ENCODE results near the gene ASIC3.
A peak's percentile ranks its signal among the peaks of the same experiment; 100 is the strongest.

The ASIC3 gene

GRCh38 chr7:151043959-151044358, 4.4 kb upstream of the ASIC3 start:
- no peak for DNase-seq
- no peaks in the 10 kb centered on the region for H3K9me3 ChIP-seq
- H3K27me3 ChIP-seq = no peaks in the 10 kb centered on the region
- H3K4me3 ChIP-seq (ENCODE audit: low read depth, low read length) = no peak overlapping the region
- peaks cover 49% of the 10 kb centered on the region for H3K4me1 ChIP-seq
- TF ChIP-seq CTCF (IDR thresholded peaks at IDR 0.05; ENCODE audit: low read depth, low read length) = no peak
- H3K36me3 ChIP-seq = peaks cover 3% of the 10 kb centered on the region; the same call in 1 of the 2 replicates

GRCh38 chr7:151045262-151045661, 3.1 kb upstream of the ASIC3 start:
- peaks cover 3% of the 10 kb centered on the region; the same call in 1 of the 2 replicates for H3K36me3 ChIP-seq
- DNase-seq = no peak
- peaks cover 38% of the 10 kb centered on the region for H3K4me1 ChIP-seq
- no peaks in the 10 kb centered on the region for H3K9me3 ChIP-seq
- no peak for TF ChIP-seq CTCF (IDR thresholded peaks at IDR 0.05; ENCODE audit: low read depth, low read length)
- H3K27me3 ChIP-seq = no peaks in the 10 kb centered on the region
- H3K4me3 ChIP-seq (ENCODE audit: low read depth, low read length) = no peak overlapping the region

GRCh38 chr7:151045967-151046366, 2.4 kb upstream of the ASIC3 start:
- Histone ChIP-seq H3K9me3 (no peaks in the 10 kb centered on the region), H3K4me3 (ENCODE audit: low read depth, low read length) (no peak overlapping the region), H3K27me3 (no peaks in the 10 kb centered on the region), H3K4me1 (peaks cover 34% of the 10 kb centered on the region), H3K36me3 (peaks cover 3% of the 10 kb centered on the region; the same call in 1 of the 2 replicates)
- no peak for TF ChIP-seq CTCF (IDR thresholded peaks at IDR 0.05; ENCODE audit: low read depth, low read length)
- no peak for DNase-seq

- Histone ChIP-seq H3K9me3 (no peaks in the 10 kb centered on the region), H3K27me3 (no peaks in the 10 kb centered on the region), H3K4me3 (ENCODE audit: low read depth, low read length) (no peak overlapping the region), H3K4me1 (peaks cover 34% of the 10 kb centered on the region), H3K36me3 (peaks cover 3% of the 10 kb centered on the region; the same call in 1 of the 2 replicates)
- DNase-seq = peak; percentile 74
- TF ChIP-seq CTCF (IDR thresholded peaks at IDR 0.05; ENCODE audit: low read depth, low read length) = no peak
Observed at GRCh38 chr7:151046603-151047573, 1.4 kb upstream of the ASIC3 start.

GRCh38 chr7:151048911-151049463, 656 bp downstream of the ASIC3 start:
- Histone ChIP-seq H3K27me3 (no peaks in the 10 kb centered on the region), H3K4me3 (ENCODE audit: low read depth, low read length) (no peak overlapping the region), H3K36me3 (peaks cover 7% of the 10 kb centered on the region; the same call in 1 of the 2 replicates), H3K4me1 (peaks cover 34% of the 10 kb centered on the region), H3K9me3 (no peaks in the 10 kb centered on the region)
- DNase-seq = no peak
- no peak for TF ChIP-seq CTCF (IDR thresholded peaks at IDR 0.05; ENCODE audit: low read depth, low read length)

- Histone ChIP-seq H3K27me3 (no peaks in the 10 kb centered on the region), H3K9me3 (no peaks in the 10 kb centered on the region), H3K36me3 (peaks cover 4% of the 10 kb centered on the region; the same call in 1 of the 2 replicates), H3K4me1 (peaks cover 20% of the 10 kb centered on the region), H3K4me3 (ENCODE audit: low read depth, low read length) (no peak overlapping the region)
- DNase-seq = no peak
- TF ChIP-seq CTCF (IDR thresholded peaks at IDR 0.05; ENCODE audit: low read depth, low read length) = no peak
Observed at GRCh38 chr7:151051108-151051507, 2.8 kb downstream of the ASIC3 start.

All from BE2C (cell line).